ENCODE results near the gene COL6A1.
A peak's percentile ranks its signal among the peaks of the same experiment; 100 is the strongest.

COL6A1 gene

DNA sequence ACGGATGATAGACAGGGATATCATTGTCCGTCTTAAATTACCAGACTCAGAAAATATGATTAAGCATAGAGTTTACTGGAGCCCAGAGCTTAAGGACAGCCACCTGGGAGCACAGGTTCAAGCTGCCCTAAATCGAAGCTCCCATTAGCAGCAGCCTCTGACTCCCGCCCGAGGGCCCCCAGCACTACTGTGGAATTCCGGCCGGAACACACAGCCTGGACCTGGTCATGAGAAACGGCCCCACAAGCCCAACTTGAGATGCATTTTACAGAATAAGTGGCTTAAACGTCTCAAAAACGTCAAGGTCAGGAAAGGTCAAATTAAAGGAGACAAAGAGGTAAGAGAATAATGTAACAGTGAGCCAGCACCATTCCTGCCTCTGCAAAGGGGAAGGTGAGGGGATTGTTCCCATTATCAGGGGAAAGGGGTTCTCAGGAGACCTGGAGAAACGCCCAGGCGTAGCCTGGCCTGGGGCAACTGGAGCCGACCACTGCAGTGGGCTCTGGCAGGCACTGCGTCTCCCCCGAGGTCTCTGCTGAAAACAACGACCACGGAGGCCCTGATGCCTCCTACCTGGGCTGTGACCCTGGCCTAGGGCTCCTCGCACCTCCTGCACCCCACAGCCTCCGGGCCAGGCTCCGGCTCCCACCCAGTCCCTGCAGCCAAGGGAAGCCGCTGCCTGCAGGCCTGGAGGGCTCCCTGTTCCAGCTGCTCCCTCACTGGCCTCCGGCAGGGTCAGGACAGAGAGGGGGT lies 11.5 kb upstream of the COL6A1 start:
- H3K36me3 ChIP-seq (ENCODE audit: control insufficient read depth in 2 of 2, insufficient read depth in 2 of 2, low read length in 2 of 2), result no peaks in the 10 kb centered on the region

DNA sequence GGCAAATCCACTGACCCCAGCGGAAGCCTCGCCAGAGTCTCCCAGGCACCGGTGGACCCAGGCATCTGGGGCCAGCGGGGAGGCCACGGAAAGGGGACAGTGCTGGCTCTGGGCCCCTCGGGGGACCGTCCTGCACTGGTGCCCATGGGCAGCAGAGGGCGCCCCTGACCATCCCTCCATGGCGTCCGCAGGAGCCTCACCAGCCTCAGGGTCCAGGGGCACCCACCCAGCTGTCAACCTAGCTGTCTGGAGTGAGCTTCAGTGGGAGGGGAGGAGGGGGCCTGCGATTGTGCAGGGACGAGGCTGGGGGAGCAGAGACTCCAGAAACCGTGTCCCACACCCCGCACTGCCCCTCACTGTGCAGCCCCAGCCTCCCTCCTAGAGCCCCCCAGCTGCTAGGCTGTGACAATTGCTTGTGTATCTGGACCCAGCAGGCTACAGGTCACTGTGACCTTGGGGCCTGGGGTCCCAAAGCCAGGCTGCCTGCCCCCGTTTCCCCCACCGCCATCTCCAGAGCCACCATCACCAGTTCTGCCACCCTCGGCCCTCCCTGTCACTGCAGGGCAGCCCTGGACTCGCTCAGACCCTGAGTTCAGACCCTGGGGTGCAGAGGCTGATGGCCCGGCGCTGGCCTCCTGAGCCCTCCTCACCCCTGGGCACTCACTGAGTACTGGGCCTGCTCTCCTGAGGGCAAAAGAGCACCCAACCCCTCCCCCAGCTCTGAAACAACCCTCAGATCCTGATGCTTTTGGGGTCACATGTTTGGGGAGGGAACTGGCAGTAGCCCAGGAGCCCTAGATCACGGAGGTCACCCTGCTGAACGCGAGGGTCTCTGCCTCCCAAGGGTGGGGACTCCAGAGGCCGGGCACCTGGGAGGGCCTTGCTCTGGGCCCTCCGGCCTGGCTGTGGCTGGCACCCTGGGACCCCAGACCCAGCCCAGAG lies 10.6 kb upstream of the COL6A1 start:
- H3K9me3 ChIP-seq (ENCODE audit: control insufficient read depth in 2 of 2, low read length in 2 of 2), result no peaks in the 10 kb centered on the region
- no peak overlapping the region for H3K9ac ChIP-seq (ENCODE audit: low read length in 2 of 2)
- no peaks in the 10 kb centered on the region for H3K27me3 ChIP-seq (ENCODE audit: control insufficient read depth in 1 of 2, insufficient read depth in 2 of 2, low read length in 2 of 2)
- H3K36me3 ChIP-seq (ENCODE audit: control insufficient read depth in 2 of 2, insufficient read depth in 2 of 2, low read length in 2 of 2), result no peaks in the 10 kb centered on the region
- peak overlapping the region in 1 of 2 donors; percentile 29 for H3K4me3 ChIP-seq (ENCODE audit: low read length in 2 of 2)
- peak overlapping the region; percentile 82 for H3K27ac ChIP-seq (ENCODE audit: low read length)
- peaks cover 51% of the 10 kb centered on the region for H3K4me1 ChIP-seq (ENCODE audit: control insufficient read depth, insufficient read depth, low read length)

More for the DNA sequence above, 11.5 kb upstream of the COL6A1 start:
- H3K4me1 ChIP-seq (ENCODE audit: control insufficient read depth, insufficient read depth, low read length), result peaks cover 46% of the 10 kb centered on the region
- H3K4me3 ChIP-seq (ENCODE audit: low read length in 2 of 2), result peak overlapping the region in 1 of 2 donors; percentile 22
- H3K27me3 ChIP-seq (ENCODE audit: control insufficient read depth in 1 of 2, insufficient read depth in 2 of 2, low read length in 2 of 2), result no peaks in the 10 kb centered on the region
- no peak overlapping the region for H3K9ac ChIP-seq (ENCODE audit: low read length in 2 of 2)
- no peaks in the 10 kb centered on the region for H3K9me3 ChIP-seq (ENCODE audit: control insufficient read depth in 2 of 2, low read length in 2 of 2)
- peak overlapping the region; percentile 82 for H3K27ac ChIP-seq (ENCODE audit: low read length)

DNA sequence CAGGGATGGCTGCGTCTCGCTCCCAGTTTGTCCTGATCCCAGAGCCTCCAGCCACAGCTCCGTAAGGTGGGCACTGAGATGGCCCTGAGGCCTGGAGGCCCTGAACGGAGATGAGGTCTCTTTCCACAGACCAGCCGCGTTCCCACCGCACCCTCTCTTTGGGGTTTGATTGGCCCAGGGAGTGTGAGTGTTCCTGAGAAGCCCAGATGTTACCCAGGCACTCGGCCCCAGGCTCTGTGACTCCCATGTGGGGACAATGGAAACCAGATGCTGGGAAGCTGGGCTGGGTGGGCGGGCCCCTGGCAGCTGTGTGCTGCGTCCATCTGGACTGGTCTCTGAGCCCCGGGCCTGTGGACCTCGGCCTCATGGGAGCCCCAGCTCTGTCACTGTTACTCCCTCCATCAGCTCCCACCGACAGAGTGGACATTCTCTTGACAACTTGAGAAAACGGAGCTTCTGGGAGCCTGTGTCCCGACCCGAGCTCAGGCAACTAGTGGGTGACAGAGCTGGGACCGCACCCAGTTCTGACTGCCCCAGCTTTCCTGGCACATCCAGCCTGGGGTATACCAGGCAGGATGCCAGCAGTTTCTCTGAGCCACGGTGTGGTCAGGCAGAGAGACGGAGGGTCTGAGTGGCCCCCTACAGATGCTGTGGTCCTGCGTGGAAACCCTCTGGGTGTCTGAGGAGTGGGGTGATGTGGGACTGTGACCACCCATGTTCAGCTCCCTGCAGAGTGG lies 9.8 kb upstream of the COL6A1 start:
- Histone ChIP-seq H3K9ac (ENCODE audit: low read length in 2 of 2) (peak overlapping the region; percentile 83 to 84), H3K4me3 (ENCODE audit: low read length in 2 of 2) (peak overlapping the region; percentile 12 to 74), H3K4me1 (ENCODE audit: control insufficient read depth, insufficient read depth, low read length) (peaks cover 51% of the 10 kb centered on the region)

GRCh38 chr21:45972353-45972715 lies 9.2 kb upstream of the COL6A1 start:
- H3K4me3 ChIP-seq (ENCODE audit: low read length in 2 of 2), result peak overlapping the region in 1 of 2 donors; percentile 74
- H3K36me3 ChIP-seq (ENCODE audit: control insufficient read depth in 2 of 2, insufficient read depth in 2 of 2, low read length in 2 of 2), result no peaks in the 10 kb centered on the region
- H3K9ac ChIP-seq (ENCODE audit: low read length in 2 of 2), result peak overlapping the region; percentile 83 to 84
- H3K9me3 ChIP-seq (ENCODE audit: control insufficient read depth in 2 of 2, low read length in 2 of 2), result no peaks in the 10 kb centered on the region
- peaks cover 53% of the 10 kb centered on the region for H3K4me1 ChIP-seq (ENCODE audit: control insufficient read depth, insufficient read depth, low read length)
- no peaks in the 10 kb centered on the region for H3K27me3 ChIP-seq (ENCODE audit: control insufficient read depth in 1 of 2, insufficient read depth in 2 of 2, low read length in 2 of 2)
- peak overlapping the region; percentile 96 for H3K27ac ChIP-seq (ENCODE audit: low read length)

More for the DNA sequence above, 9.8 kb upstream of the COL6A1 start:
- Histone ChIP-seq H3K36me3 (ENCODE audit: control insufficient read depth in 2 of 2, insufficient read depth in 2 of 2, low read length in 2 of 2) (no peaks in the 10 kb centered on the region), H3K27me3 (ENCODE audit: control insufficient read depth in 1 of 2, insufficient read depth in 2 of 2, low read length in 2 of 2) (no peaks in the 10 kb centered on the region), H3K27ac (ENCODE audit: low read length) (peak overlapping the region; percentile 96), H3K9me3 (ENCODE audit: control insufficient read depth in 2 of 2, low read length in 2 of 2) (no peaks in the 10 kb centered on the region)

DNA sequence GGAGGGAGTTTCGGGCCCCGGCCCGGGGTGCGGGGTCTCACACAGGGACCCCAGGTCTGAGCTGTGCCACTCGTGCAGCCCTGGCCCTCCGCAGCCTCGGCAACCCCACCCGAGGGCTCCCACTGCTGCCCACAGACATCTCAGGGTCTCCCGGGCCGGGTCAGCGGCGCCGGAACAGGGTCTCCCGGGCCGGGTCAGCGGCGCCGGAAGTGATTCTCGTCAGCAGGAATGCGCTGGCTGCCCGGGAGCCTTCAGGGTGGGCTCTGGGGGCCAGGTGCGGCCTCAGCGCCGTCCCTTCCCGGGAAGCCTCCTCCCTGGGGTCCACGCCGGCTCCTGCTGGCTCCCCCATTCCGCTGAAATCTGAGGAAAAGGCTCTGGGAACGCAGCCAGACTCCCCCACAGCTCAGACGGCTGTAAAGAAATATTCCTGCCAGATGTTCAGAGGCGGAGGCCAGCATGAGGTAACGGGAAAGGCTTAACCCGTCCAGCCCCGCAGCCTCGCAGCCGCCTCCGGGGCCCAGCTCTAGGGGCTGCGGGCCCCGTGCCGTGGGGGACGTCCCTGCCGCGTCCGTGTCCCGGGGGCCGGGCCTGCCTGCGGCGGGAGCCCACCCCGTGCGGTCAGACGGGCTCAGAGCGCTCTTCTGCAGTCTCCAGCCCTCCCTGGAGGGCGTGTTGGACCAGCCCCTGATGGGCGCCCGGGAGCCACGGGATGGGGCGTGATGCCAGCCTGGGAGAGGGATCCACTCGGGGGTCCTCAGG lies 8.7 kb upstream of the COL6A1 start:
- Histone ChIP-seq H3K9me3 (ENCODE audit: control insufficient read depth in 2 of 2, low read length in 2 of 2) (no peaks in the 10 kb centered on the region), H3K27me3 (ENCODE audit: control insufficient read depth in 1 of 2, insufficient read depth in 2 of 2, low read length in 2 of 2) (no peaks in the 10 kb centered on the region), H3K9ac (ENCODE audit: low read length in 2 of 2) (peak overlapping the region; percentile 83 to 84), H3K27ac (ENCODE audit: low read length) (peak overlapping the region; percentile 96), H3K4me1 (ENCODE audit: control insufficient read depth, insufficient read depth, low read length) (peaks cover 56% of the 10 kb centered on the region), H3K4me3 (ENCODE audit: low read length in 2 of 2) (peak overlapping the region; percentile 48 to 74), H3K36me3 (ENCODE audit: control insufficient read depth in 2 of 2, insufficient read depth in 2 of 2, low read length in 2 of 2) (no peaks in the 10 kb centered on the region)

DNA sequence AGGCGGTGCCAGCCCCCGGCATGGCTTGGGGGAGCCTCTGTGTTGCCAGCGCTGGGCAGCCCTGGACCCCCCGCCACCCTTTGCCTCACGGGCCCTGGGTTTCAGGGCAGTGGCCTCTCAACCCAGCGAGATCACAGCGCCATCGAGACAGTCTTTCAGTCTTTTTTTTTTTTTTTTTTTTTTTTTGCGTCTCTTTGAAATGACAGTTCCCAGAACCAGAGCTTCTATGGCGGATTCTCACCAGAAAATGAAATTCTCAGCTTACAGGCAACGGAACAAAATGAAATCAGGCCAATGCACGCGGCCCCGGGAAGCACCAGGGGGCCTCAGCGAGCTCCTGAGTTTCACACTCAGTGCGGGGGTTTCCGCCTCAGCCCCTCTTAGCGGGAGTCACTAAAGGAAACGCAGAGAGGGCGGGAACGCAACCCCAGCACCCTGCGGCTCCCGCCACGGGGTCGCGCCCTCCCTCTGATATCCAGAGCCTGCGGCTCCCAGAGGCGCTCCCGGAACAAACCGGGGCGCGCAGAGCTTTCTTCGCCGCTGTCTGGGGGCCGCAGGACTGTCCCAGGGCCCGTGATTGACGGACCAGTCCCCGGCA lies 8.0 kb upstream of the COL6A1 start:
- no peaks in the 10 kb centered on the region for H3K9me3 ChIP-seq (ENCODE audit: control insufficient read depth in 2 of 2, low read length in 2 of 2)
- H3K9ac ChIP-seq (ENCODE audit: low read length in 2 of 2), result peak overlapping the region; percentile 83 to 84
- peak overlapping the region; percentile 96 for H3K27ac ChIP-seq (ENCODE audit: low read length)
- no peaks in the 10 kb centered on the region for H3K27me3 ChIP-seq (ENCODE audit: control insufficient read depth in 1 of 2, insufficient read depth in 2 of 2, low read length in 2 of 2)
- H3K36me3 ChIP-seq (ENCODE audit: control insufficient read depth in 2 of 2, insufficient read depth in 2 of 2, low read length in 2 of 2), result no peaks in the 10 kb centered on the region
- peak overlapping the region; percentile 71 to 74 for H3K4me3 ChIP-seq (ENCODE audit: low read length in 2 of 2)
- peaks cover 61% of the 10 kb centered on the region for H3K4me1 ChIP-seq (ENCODE audit: control insufficient read depth, insufficient read depth, low read length)

DNA sequence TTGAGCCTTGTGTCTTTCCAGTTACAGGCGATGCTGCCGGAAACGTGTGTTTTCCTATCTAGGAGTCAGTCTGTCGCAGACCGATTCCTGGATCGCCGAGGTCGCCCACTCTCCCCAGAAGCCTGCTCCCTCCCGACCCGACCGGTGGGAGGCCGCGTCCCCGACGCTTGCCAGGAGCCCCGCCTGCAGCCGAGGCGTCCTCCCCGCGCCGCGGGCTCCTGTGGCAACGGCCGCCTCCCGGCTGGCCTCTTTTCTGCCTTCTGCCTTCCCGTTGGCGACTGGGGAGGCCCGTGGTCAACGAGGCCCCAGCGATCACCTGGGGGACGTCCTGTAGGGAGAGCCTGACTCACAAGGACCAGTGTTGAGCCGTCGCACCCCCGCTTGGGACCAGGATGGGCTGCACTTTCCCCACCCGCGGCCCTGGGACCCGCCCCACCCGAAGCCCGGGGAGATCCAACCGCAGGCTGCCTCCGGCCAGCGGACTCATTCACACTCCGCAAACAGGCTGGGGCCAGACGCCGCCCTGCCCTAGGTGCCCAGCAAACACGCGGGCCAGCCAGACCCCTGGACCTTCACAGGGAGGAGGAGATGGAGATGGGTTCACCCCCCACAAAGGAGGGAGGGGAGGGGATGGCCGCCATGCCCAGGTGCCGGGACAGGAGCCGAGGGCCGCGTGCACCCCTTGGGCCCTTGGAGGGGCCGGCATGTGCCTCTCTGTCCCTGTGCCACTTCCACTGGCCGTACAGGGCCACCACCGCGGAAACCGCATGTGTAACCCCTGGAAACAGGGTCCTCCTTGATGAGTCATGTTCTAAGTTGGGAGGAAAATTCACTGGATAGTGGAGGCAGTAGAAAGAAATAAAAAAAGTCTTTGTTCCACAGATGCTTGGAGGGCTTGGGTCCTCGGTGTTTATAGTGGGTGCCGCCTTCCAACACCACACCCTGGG lies 7.2 kb upstream of the COL6A1 start:
- Histone ChIP-seq H3K36me3 (ENCODE audit: control insufficient read depth in 2 of 2, insufficient read depth in 2 of 2, low read length in 2 of 2) (no peaks in the 10 kb centered on the region), H3K9ac (ENCODE audit: low read length in 2 of 2) (peak overlapping the region; percentile 73 to 84)

GRCh38 chr21:45975020-45975666 lies 6.4 kb upstream of the COL6A1 start:
- peak overlapping the region; percentile 73 to 84 for H3K9ac ChIP-seq (ENCODE audit: low read length in 2 of 2)
- H3K27me3 ChIP-seq (ENCODE audit: control insufficient read depth in 1 of 2, insufficient read depth in 2 of 2, low read length in 2 of 2), result no peaks in the 10 kb centered on the region
- peaks cover 68% of the 10 kb centered on the region for H3K4me1 ChIP-seq (ENCODE audit: control insufficient read depth, insufficient read depth, low read length)

More for the DNA sequence above, 7.2 kb upstream of the COL6A1 start:
- Histone ChIP-seq H3K4me1 (ENCODE audit: control insufficient read depth, insufficient read depth, low read length) (peaks cover 68% of the 10 kb centered on the region), H3K27ac (ENCODE audit: low read length) (peak overlapping the region; percentile 96), H3K4me3 (ENCODE audit: low read length in 2 of 2) (peak overlapping the region; percentile 71 to 74), H3K27me3 (ENCODE audit: control insufficient read depth in 1 of 2, insufficient read depth in 2 of 2, low read length in 2 of 2) (no peaks in the 10 kb centered on the region), H3K9me3 (ENCODE audit: control insufficient read depth in 2 of 2, low read length in 2 of 2) (no peaks in the 10 kb centered on the region)

More at GRCh38 chr21:45975020-45975666, 6.4 kb upstream of the COL6A1 start:
- Histone ChIP-seq H3K4me3 (ENCODE audit: low read length in 2 of 2) (peak overlapping the region; percentile 71 to 74), H3K27ac (ENCODE audit: low read length) (peak overlapping the region; percentile 96), H3K36me3 (ENCODE audit: control insufficient read depth in 2 of 2, insufficient read depth in 2 of 2, low read length in 2 of 2) (no peaks in the 10 kb centered on the region), H3K9me3 (ENCODE audit: control insufficient read depth in 2 of 2, low read length in 2 of 2) (no peaks in the 10 kb centered on the region)

Measured in stomach smooth muscle (tissue), 2 donors.